ENCODE results near the gene SUMO3.

DNA sequence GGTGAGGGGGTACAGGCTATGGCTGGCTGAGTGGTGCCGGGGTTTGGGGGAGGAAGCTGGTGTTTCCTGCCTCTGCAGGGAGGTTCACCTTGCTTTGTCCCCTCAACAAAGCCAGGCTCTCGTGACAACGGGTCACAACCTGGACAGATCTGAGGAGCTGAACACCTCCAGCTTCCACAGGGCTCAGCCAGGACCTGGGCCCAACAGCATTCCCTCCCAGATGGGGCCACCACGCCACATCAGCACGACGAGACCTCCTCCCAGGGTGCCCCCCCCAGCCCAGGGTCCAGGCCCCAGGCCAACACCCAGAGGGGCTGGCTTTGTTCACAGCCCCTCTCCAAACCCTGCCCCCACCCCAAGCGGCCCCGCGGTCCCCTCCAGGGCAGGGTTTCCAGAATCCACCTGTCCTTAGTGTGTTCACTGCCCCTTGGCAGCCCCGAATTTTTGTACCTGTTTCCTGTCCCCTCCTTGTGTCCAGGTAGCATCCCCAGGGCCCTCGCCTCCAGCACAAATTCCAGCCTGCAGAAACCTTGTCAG lies 51.0 kb downstream of the SUMO3 start:
- TF ChIP-seq, protein P1, sequence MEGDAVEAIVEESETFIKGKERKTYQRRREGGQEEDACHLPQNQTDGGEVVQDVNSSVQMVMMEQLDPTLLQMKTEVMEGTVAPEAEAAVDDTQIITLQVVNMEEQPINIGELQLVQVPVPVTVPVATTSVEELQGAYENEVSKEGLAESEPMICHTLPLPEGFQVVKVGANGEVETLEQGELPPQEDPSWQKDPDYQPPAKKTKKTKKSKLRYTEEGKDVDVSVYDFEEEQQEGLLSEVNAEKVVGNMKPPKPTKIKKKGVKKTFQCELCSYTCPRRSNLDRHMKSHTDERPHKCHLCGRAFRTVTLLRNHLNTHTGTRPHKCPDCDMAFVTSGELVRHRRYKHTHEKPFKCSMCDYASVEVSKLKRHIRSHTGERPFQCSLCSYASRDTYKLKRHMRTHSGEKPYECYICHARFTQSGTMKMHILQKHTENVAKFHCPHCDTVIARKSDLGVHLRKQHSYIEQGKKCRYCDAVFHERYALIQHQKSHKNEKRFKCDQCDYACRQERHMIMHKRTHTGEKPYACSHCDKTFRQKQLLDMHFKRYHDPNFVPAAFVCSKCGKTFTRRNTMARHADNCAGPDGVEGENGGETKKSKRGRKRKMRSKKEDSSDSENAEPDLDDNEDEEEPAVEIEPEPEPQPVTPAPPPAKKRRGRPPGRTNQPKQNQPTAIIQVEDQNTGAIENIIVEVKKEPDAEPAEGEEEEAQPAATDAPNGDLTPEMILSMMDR (IDR thresholded peaks at IDR 0.05): no peak
- no peak for TF ChIP-seq ZFX (IDR thresholded peaks at IDR 0.05; ENCODE audit: borderline replicate concordance)

Data from 22Rv1 (cell line).